Activated B cell treated with CpG ODN at 0.5 μM for 24 hours (primary cell): Measurements from ENCODE around the gene C1orf105. TPM values are rescaled to one million over a fixed set of nuclear protein-coding genes. Genes with fewer than 3 reads are reported as not detected.

Source experiments
- ATAC-seq: fragments of 200-7000 bp; cut with Tn5 transposase; one replicate; pipeline ENCODE4 v1.10.0; 2021; ENCODE audit warnings: low read depth, mild to moderate bottlenecking, moderate library complexity
- CTCF ChIA-PET: fragments of 350-600 bp; sonication (Branson Sonifier 250); formaldehyde crosslinking; loops from one replicate; lab custom pipeline; 2021; ENCODE audit warnings: antibody characterized with exemption; lab: Charles Lee
- POLR2A ChIA-PET: fragments of 350-600 bp; sonication (Branson Sonifier 250); formaldehyde crosslinking; loops from one replicate; lab custom pipeline; 2021; ENCODE audit warnings: antibody characterized with exemption; lab: Charles Lee
- DNase-seq: peaks from one replicate; pipeline ENCODE4 v3.0.0; 2022
- H3K27ac Mint-ChIP-seq: one replicate; pipeline ENCODE4 v1.8.0; 2020; ENCODE audit warnings: mixed read lengths
- H3K27me3 Mint-ChIP-seq: one replicate; pipeline ENCODE4 v1.8.0; 2021; ENCODE audit warnings: mixed read lengths
- H3K36me3 Mint-ChIP-seq: one replicate; pipeline ENCODE4 v1.8.0; 2021; ENCODE audit warnings: low read depth, mixed read lengths
- H3K4me1 Mint-ChIP-seq: one replicate; pipeline ENCODE4 v1.8.0; 2021; ENCODE audit warnings: mixed read lengths
- H3K4me3 Mint-ChIP-seq: one replicate; pipeline ENCODE4 v1.8.0; 2020; ENCODE audit warnings: mild to moderate bottlenecking, mixed read lengths
- H3K9me3 Mint-ChIP-seq: one replicate; pipeline ENCODE4 v1.8.0; 2020; ENCODE audit warnings: mixed read lengths
- CTCF ChIP-seq: fragments of 200-600 bp; IDR thresholded peaks from one replicate; pipeline ENCODE4 v1.8.0; 2022; ENCODE audit warnings: antibody characterized with exemption, mild to moderate bottlenecking
- intact Hi-C: fragments of 100-400 bp; cut with micrococcal nuclease; formaldehyde crosslinking; loops from one replicate; pipeline ENCODE4 v1.15.1; 2024
- total RNA-seq: library from RNA; stranded (reverse); gene quantifications from 2 replicates; pipeline ENCODE4 v1.2.3, GENCODE V29; 2022

The C1orf105 gene
- total RNA-seq, 1 donor from 2014 or later, result not detected

DNA sequence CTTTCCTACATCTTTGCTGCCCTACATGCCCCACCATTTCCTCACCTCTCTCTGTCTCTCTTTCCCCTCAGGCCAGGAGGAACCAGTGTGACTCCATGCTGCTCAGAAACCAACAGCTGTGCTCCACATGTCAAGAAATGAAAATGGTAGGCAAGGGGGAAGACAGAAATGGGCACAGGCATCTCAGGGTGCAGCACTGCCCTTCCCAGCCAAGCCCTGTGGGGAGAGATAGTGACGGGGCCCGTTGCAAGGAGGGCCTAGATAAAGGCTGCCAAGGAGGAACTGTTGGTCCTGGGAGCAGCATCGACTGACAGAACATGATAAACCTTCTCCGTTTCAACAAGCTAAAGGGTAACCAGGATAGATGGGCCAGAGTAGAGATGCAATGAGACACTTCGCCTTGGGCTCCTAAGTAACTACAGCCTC is 35.9 kb downstream of the C1orf105 start:
- Mint-ChIP-seq H3K36me3 (no peaks in the 10 kb centered on the region), H3K27ac (no peak overlapping the region), H3K4me1 (no peaks in the 10 kb centered on the region), H3K4me3 (no peak overlapping the region), H3K27me3 (peaks cover 4% of the 10 kb centered on the region), H3K9me3 (no peaks in the 10 kb centered on the region)
- no peak for TF ChIP-seq CTCF
- intact Hi-C loops, result no loop called here
- ChIA-PET CTCF (interaction anchor here (0.9 kb wide), 1 partner anchor 12 kb away, joined by 3 read pairs; no protein-coding TSS in a partner anchor), POLR2A (no interaction called here)
- DNase-seq (no peak), ATAC-seq (no peak)

DNA sequence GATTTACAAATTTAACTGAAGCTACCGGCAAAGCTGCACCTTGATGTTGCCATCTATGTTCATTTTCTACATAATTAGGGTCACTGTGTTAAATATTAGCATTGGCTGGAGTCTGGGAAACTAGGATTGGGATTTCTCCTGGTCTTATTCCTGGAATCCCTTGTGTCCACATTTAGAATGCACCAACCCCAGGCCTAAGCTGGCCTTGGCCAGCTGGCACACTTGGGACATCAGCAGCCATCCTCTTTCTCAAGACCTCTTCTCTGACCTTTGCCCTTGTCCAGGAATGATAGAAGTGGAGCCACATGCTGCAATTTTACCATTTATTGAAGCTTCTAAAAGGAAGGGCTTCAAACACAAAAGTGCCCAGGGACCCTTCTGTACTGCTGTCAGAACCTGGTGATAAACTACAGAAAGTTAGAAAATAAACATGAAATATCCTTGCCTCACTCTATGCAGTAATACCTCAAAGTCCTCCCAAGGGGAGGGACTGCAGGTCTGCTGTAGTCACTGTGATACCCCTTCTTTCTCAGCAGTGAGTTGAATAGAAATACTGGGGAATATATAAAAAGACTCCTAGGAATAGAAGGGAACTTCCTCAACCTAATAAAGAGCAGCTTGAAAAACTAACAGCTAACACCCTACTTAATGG is 37.1 kb downstream of the C1orf105 start:
- Mint-ChIP-seq H3K9me3 (no peaks in the 10 kb centered on the region), H3K36me3 (no peaks in the 10 kb centered on the region), H3K27ac (no peak overlapping the region), H3K4me1 (no peaks in the 10 kb centered on the region), H3K4me3 (no peak overlapping the region), H3K27me3 (peaks cover 4% of the 10 kb centered on the region)
- TF ChIP-seq CTCF, result no peak
- intact Hi-C loops, result no loop called here
- CTCF ChIA-PET, result interaction anchor here (0.9 kb wide), 1 partner anchor 13 kb away, joined by 3 read pairs; no protein-coding TSS in a partner anchor
- no peak for DNase-seq
- POLR2A ChIA-PET, result no interaction called here
- ATAC-seq, result no peak

GRCh38 chr1:172460177-172460576 is 39.7 kb downstream of the C1orf105 start:
- no peak overlapping the region for H3K4me3 Mint-ChIP-seq
- no peaks in the 10 kb centered on the region for H3K36me3 Mint-ChIP-seq
- no peak for DNase-seq
- intact Hi-C loops, result no loop called here
- H3K27ac Mint-ChIP-seq, result no peak overlapping the region
- no peaks in the 10 kb centered on the region for H3K4me1 Mint-ChIP-seq
- TF ChIP-seq CTCF, result no peak
- no peaks in the 10 kb centered on the region for H3K9me3 Mint-ChIP-seq
- POLR2A ChIA-PET, result no interaction called here
- peaks cover 5% of the 10 kb centered on the region for H3K27me3 Mint-ChIP-seq
- no peak for ATAC-seq
- CTCF ChIA-PET, result no interaction called here

GRCh38 chr1:172460887-172461315 is 40.4 kb downstream of the C1orf105 start:
- H3K4me1 Mint-ChIP-seq, result no peaks in the 10 kb centered on the region
- intact Hi-C loops, result no loop called here
- no peak for DNase-seq
- peaks cover 10% of the 10 kb centered on the region for H3K27me3 Mint-ChIP-seq
- ChIA-PET POLR2A (no interaction called here), CTCF (no interaction called here)
- no peak overlapping the region for H3K4me3 Mint-ChIP-seq
- no peaks in the 10 kb centered on the region for H3K36me3 Mint-ChIP-seq
- H3K27ac Mint-ChIP-seq, result no peak overlapping the region
- no peak for ATAC-seq
- H3K9me3 Mint-ChIP-seq, result no peaks in the 10 kb centered on the region
- no peak for TF ChIP-seq CTCF

- H3K4me1 Mint-ChIP-seq, result no peaks in the 10 kb centered on the region
- TF ChIP-seq CTCF, result no peak
- POLR2A ChIA-PET, result no interaction called here
- H3K4me3 Mint-ChIP-seq, result no peak overlapping the region
- intact Hi-C loops, result no loop called here
- no peaks in the 10 kb centered on the region for H3K9me3 Mint-ChIP-seq
- no peaks in the 10 kb centered on the region for H3K36me3 Mint-ChIP-seq
- no peak for ATAC-seq
- no peak overlapping the region for H3K27ac Mint-ChIP-seq
- H3K27me3 Mint-ChIP-seq, result peaks cover 10% of the 10 kb centered on the region
- DNase-seq, result no peak
- CTCF ChIA-PET, result no interaction called here
These were observed 45.1 kb downstream of the C1orf105 start for GRCh38 chr1:172465617-172466016.
